HEK293 (cell line): ENCODE measurements around the gene ADAMTS8.
A peak's percentile ranks its signal among the peaks of the same experiment; 100 is the strongest.

Source experiments
- CTCF ChIA-PET: fragments of 350-600 bp; formaldehyde crosslinking; extraction: SDS; loops from one replicate; lab custom pipeline; 2021; ENCODE audit warnings: antibody characterized with exemption; lab: Yijun Ruan, JAX
- POLR2A ChIA-PET: fragments of 300-600 bp; formaldehyde crosslinking; extraction: SDS; loops from one replicate; lab custom pipeline; 2020; ENCODE audit warnings: antibody characterized with exemption, inconsistent platforms; lab: Yijun Ruan, JAX
- H3K27ac ChIP-seq: fragments of 200-500 bp; sonication (Bioruptor generic); 2 replicates; pipeline ENCODE4 v1.5.1; 2014; ENCODE audit warnings: low read depth, low read length, control low read depth, inconsistent platforms; ENCODE audit errors: extremely low read depth
- H3K36me3 ChIP-seq, 2 experiments: fragments of 200-500 bp in 1 of 2; sonication (Bioruptor generic) in 1 of 2; 1 replicate in 1 of 2; 2 replicates in 1 of 2; pipeline ENCODE4 v1.5.1; 2014 to 2017; ENCODE audit warnings: inconsistent platforms in 2 of 2, low read length in 2 of 2; ENCODE audit not compliant: control insufficient read depth in 2 of 2, insufficient read depth in 1 of 2
- H3K4me1 ChIP-seq: fragments of 200-500 bp; sonication (Bioruptor generic); 2 replicates; pipeline ENCODE4 v1.5.1; 2014; ENCODE audit warnings: mild to moderate bottlenecking, low read length, inconsistent platforms; ENCODE audit not compliant: control insufficient read depth, insufficient read depth
- H3K4me3 ChIP-seq: 2 replicates; pipeline ENCODE4 v1.5.1; 2011; ENCODE audit warnings: low read depth, mild to moderate bottlenecking, control low read depth, low read length, moderate library complexity
- H3K9me3 ChIP-seq: fragments of 200-500 bp; sonication (Bioruptor generic); 2 replicates; pipeline ENCODE4 v1.5.1; 2014; ENCODE audit warnings: low read depth, low read length, inconsistent platforms; ENCODE audit not compliant: control insufficient read depth, insufficient read depth
- HOXD13 ChIP-seq: sonication (generic); formaldehyde crosslinking; IDR thresholded peaks from 2 replicates; pipeline ENCODE4 v1.8.0; 2022; ENCODE audit warnings: missing genetic modification reagents, borderline replicate concordance
- OSR2 ChIP-seq: fragments of 450-650 bp; formaldehyde crosslinking; IDR thresholded peaks from 2 replicates; pipeline ENCODE4 v1.5.1; 2016; ENCODE audit warnings: missing biosample characterization, missing genetic modification characterization
- WT1 ChIP-seq: fragments of 450-650 bp; formaldehyde crosslinking; IDR thresholded peaks from 2 replicates; pipeline ENCODE4 v1.5.1; 2016; ENCODE audit warnings: missing biosample characterization, missing genetic modification characterization
- YY2 ChIP-seq: fragments of 450-650 bp; formaldehyde crosslinking; IDR thresholded peaks from 2 replicates; pipeline ENCODE4 v1.5.1; 2016; ENCODE audit warnings: missing biosample characterization, missing genetic modification characterization
- ZBTB10 ChIP-seq: fragments of 450-650 bp; formaldehyde crosslinking; IDR thresholded peaks from 2 replicates; pipeline ENCODE4 v1.5.1; 2016; ENCODE audit warnings: missing biosample characterization, missing genetic modification characterization
- ZFP3 ChIP-seq: fragments of 450-650 bp; formaldehyde crosslinking; IDR thresholded peaks from 2 replicates; pipeline ENCODE4 v1.5.1; 2016; ENCODE audit warnings: low read depth, missing biosample characterization, missing genetic modification characterization
- ZFP37 ChIP-seq: fragments of 450-650 bp; formaldehyde crosslinking; IDR thresholded peaks from 2 replicates; pipeline ENCODE4 v1.5.1; 2016; ENCODE audit warnings: missing biosample characterization, missing genetic modification characterization
- ZFP69B ChIP-seq: fragments of 450-650 bp; formaldehyde crosslinking; IDR thresholded peaks from 2 replicates; pipeline ENCODE4 v1.5.1; 2016; ENCODE audit warnings: missing biosample characterization, missing genetic modification characterization
- ZNF112 ChIP-seq: fragments of 450-650 bp; formaldehyde crosslinking; IDR thresholded peaks from 2 replicates; pipeline ENCODE4 v1.5.0; 2017; ENCODE audit warnings: missing biosample characterization, missing genetic modification characterization
- ZNF174 ChIP-seq: fragments of 450-650 bp; formaldehyde crosslinking; IDR thresholded peaks from 2 replicates; pipeline ENCODE4 v1.5.0; 2017; ENCODE audit warnings: missing biosample characterization, mild to moderate bottlenecking, missing genetic modification characterization
- ZNF184 ChIP-seq: fragments of 450-650 bp; IDR thresholded peaks from 2 replicates; pipeline ENCODE4 v1.5.1; 2018; ENCODE audit warnings: missing biosample characterization, mild to moderate bottlenecking, missing genetic modification characterization
- ZNF335 ChIP-seq: fragments of 450-650 bp; formaldehyde crosslinking; conservative IDR thresholded peaks from 2 replicates; pipeline ENCODE4 v1.5.1; 2016; ENCODE audit warnings: missing biosample characterization, missing genetic modification characterization
- ZNF416 ChIP-seq: fragments of 450-650 bp; formaldehyde crosslinking; IDR thresholded peaks from 2 replicates; pipeline ENCODE4 v1.5.1; 2016; ENCODE audit warnings: missing biosample characterization, missing genetic modification characterization
- ZNF510 ChIP-seq: fragments of 450-650 bp; formaldehyde crosslinking; IDR thresholded peaks from 2 replicates; pipeline ENCODE4 v1.5.1; 2018; ENCODE audit warnings: mild to moderate bottlenecking, missing genetic modification characterization, missing biosample characterization; ENCODE audit not compliant: insufficient replicate concordance
- ZNF571 ChIP-seq: fragments of 450-650 bp; formaldehyde crosslinking; IDR thresholded peaks from 2 replicates; pipeline ENCODE4 v1.5.0; 2017; ENCODE audit warnings: missing biosample characterization, missing genetic modification characterization
- ZNF580 ChIP-seq: fragments of 450-650 bp; formaldehyde crosslinking; IDR thresholded peaks from 2 replicates; pipeline ENCODE4 v1.5.1; 2016; ENCODE audit warnings: missing biosample characterization, missing genetic modification characterization
- ZNF626 ChIP-seq: fragments of 450-650 bp; sonication (Bioruptor Pico); formaldehyde crosslinking; IDR thresholded peaks from 2 replicates; pipeline ENCODE4 v1.5.1; 2018; ENCODE audit warnings: missing biosample characterization, missing genetic modification characterization, inconsistent platforms
- ZNF654 ChIP-seq: fragments of 450-650 bp; formaldehyde crosslinking; IDR thresholded peaks from 2 replicates; pipeline ENCODE4 v1.5.1; 2016; ENCODE audit warnings: low read depth, missing biosample characterization, missing genetic modification characterization
- ZNF692 ChIP-seq: fragments of 450-650 bp; formaldehyde crosslinking; IDR thresholded peaks from 2 replicates; pipeline ENCODE4 v1.5.1; 2016; ENCODE audit warnings: missing biosample characterization, missing genetic modification characterization
- ZNF707 ChIP-seq: fragments of 450-650 bp; formaldehyde crosslinking; IDR thresholded peaks from 2 replicates; pipeline ENCODE4 v1.5.1; 2016; ENCODE audit warnings: missing biosample characterization, missing genetic modification characterization
- ZXDB ChIP-seq: fragments of 450-650 bp; formaldehyde crosslinking; IDR thresholded peaks from 2 replicates; pipeline ENCODE4 v1.5.1; 2016; ENCODE audit warnings: missing biosample characterization, missing genetic modification characterization
- TF ChIP-seq, protein P1 (sequence below): fragments of 450-650 bp; formaldehyde crosslinking; IDR thresholded peaks from 2 replicates; pipeline ENCODE4 v1.5.1; 2016; ENCODE audit warnings: missing biosample characterization, missing genetic modification characterization, borderline replicate concordance
- TF ChIP-seq, protein P2 (sequence below): fragments of 450-650 bp; formaldehyde crosslinking; IDR thresholded peaks from 2 replicates; pipeline ENCODE4 v1.5.1; 2017; ENCODE audit warnings: missing biosample characterization, missing genetic modification characterization

The ADAMTS8 gene

GRCh38 chr11:130434521-130435223 lies 6.3 kb upstream of the ADAMTS8 start (continued):
- TF ChIP-seq, protein P1, sequence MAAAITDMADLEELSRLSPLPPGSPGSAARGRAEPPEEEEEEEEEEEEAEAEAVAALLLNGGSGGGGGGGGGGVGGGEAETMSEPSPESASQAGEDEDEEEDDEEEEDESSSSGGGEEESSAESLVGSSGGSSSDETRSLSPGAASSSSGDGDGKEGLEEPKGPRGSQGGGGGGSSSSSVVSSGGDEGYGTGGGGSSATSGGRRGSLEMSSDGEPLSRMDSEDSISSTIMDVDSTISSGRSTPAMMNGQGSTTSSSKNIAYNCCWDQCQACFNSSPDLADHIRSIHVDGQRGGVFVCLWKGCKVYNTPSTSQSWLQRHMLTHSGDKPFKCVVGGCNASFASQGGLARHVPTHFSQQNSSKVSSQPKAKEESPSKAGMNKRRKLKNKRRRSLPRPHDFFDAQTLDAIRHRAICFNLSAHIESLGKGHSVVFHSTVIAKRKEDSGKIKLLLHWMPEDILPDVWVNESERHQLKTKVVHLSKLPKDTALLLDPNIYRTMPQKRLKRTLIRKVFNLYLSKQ (tag by site-specific recombination): no peak
- TF ChIP-seq ZNF654 (tag by site-specific recombination) (peak; percentile 81), ZFP37 (0 out of 2 replicates have a peak, but pooled peaks have one; percentile 55), ZNF335 (peak; percentile 57)

DNA sequence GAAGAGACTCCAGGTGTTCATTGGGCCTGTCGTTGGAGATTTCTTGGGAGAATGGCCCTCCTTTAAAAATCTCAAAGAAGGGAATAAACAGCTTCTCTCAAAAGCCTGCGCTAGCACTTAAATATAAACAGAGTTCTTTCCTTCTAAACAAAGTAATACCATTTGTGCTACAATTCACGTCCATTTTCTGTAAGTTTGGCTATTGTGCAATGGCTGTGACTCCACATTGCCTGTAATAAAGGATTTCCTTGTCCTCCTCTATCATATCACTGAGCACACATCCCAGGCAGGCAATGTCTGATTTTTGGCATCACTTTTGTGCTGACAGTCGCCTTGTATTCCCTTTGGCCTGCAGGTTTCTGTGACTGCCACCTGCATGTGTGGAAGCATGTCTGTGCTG lies 4.9 kb upstream of the ADAMTS8 start:
- TF ChIP-seq ZBTB10 (tag by site-specific recombination): no peak
- TF ChIP-seq ZXDB (tag by site-specific recombination): no peak
- no peak for TF ChIP-seq ZNF416 (tag by site-specific recombination)
- TF ChIP-seq ZNF626 (tag by site-specific recombination): no peak
- TF ChIP-seq ZNF707 (tag by site-specific recombination): no peak
- no peak for TF ChIP-seq ZFP3 (tag by site-specific recombination)
- TF ChIP-seq ZNF174 (tag by site-specific recombination): no peak
- no peak for TF ChIP-seq HOXD13 (CRISPR knock-in tag)
- no peak for TF ChIP-seq ZNF510 (tag by site-specific recombination)
- TF ChIP-seq ZFP69B (tag by site-specific recombination): no peak
- no peak for TF ChIP-seq WT1
- no peak for TF ChIP-seq ZNF692 (tag by site-specific recombination)
- TF ChIP-seq, protein P2, sequence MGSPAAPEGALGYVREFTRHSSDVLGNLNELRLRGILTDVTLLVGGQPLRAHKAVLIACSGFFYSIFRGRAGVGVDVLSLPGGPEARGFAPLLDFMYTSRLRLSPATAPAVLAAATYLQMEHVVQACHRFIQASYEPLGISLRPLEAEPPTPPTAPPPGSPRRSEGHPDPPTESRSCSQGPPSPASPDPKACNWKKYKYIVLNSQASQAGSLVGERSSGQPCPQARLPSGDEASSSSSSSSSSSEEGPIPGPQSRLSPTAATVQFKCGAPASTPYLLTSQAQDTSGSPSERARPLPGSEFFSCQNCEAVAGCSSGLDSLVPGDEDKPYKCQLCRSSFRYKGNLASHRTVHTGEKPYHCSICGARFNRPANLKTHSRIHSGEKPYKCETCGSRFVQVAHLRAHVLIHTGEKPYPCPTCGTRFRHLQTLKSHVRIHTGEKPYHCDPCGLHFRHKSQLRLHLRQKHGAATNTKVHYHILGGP: no peak
- TF ChIP-seq ZNF580 (tag by site-specific recombination): no peak
- TF ChIP-seq OSR2 (tag by site-specific recombination): no peak
- no peak for TF ChIP-seq ZNF112 (tag by site-specific recombination)
- TF ChIP-seq YY2 (tag by site-specific recombination): no peak
- no peak for TF ChIP-seq ZNF184
- no peak for TF ChIP-seq ZNF571 (tag by site-specific recombination)
- H3K4me3 ChIP-seq: no peak overlapping the region
- no peak overlapping the region for H3K27ac ChIP-seq
- no peaks in the 10 kb centered on the region for H3K9me3 ChIP-seq
- ChIA-PET CTCF (interaction anchor here (0.6 to 11.6 kb wide), 19 partner anchors 11 to 482 kb away, joined by 3 to 408 read pairs (median 4); no protein-coding TSS in a partner anchor), POLR2A (no interaction called here)
- H3K36me3 ChIP-seq: no peaks in the 10 kb centered on the region
- H3K4me1 ChIP-seq: no peaks in the 10 kb centered on the region
